HG02588 (cell line): Measurements from ENCODE around the gene PIGZ.
A peak's percentile ranks its signal among the peaks of the same experiment; 100 is the strongest.

ENCODE experiments used
- ATAC-seq: cut with Tn5 transposase; IDR thresholded peaks from one replicate; pipeline ENCODE4 v1.9.1; 2021; ENCODE audit warnings: mild to moderate bottlenecking, moderate library complexity; ENCODE audit not compliant: unreplicated experiment

PIGZ gene

DNA sequence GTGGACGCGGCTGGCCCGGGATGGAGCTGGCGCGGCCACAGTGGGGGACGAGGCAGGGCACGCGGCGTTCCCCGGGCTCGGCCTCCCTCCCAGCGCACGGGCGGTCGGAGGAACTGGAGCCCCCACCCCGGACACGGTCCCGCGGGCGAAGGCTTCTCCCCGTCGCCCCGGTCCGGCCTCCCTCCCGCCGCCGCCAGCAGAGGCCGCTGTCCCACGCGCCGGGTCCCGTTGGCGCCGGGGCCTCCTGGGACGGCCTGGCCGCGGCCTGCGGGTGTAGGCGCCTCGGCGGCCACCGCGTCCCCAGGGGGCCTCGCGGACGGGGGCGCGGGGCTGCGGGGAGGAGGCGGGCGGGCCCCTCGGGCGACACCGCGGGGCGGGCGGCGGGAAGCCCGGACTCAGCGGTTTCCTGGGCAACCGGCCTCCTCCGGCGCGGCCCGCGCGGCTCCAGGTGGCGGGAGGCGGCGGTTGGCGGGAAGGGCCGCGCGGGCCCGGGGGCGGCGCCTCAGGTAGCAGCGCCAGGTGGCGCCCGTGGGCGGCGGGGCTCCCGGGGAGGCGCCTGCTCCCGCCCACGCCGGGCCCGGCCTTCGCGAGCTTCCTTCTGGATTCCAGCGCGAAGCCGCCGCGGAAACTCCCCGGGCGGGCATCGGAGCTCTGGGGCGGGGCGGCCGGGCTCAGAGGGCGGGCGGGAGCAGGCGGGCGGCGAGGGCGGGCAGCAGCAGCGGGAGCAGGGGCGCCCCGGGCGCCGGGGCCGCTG, 34.2 kb upstream of the PIGZ start:
- peak; percentile 78 for ATAC-seq

DNA sequence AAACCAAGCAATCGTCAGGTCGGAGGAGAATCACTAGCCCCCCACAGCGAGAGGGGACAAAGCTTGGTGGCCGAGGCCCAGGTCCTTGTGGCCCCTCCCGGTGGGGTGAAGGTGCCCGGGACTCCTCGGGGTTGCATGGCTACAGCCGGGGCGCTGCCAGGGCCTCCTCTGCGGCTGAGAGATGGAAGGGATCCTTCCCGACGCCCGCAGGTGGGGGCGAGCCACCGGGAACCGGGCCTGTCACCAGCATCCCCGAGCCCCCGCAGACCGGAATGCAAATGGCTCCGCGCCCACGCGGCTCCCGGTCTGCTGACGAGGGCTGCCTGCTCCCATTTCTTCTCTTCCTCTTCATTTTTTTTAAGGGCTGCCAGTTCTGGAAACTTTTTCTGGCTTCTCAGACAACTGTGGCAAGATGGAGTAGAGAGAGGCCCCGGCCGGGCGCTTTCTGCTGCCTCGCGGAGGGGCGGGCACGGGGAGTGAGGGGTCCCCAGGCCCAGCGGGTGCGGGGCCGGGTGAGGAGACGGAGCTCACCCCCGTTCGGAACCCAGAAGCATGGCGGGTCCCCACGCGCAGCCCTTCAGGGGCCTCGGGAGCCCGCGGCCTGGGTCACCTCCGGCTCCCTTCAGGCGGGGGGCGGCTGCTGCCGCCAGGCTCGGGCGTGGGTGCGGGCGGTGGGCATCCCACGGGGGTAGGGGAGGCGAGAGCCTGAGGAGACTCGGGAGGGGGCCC, 33.5 kb upstream of the PIGZ start:
- no peak for ATAC-seq

DNA sequence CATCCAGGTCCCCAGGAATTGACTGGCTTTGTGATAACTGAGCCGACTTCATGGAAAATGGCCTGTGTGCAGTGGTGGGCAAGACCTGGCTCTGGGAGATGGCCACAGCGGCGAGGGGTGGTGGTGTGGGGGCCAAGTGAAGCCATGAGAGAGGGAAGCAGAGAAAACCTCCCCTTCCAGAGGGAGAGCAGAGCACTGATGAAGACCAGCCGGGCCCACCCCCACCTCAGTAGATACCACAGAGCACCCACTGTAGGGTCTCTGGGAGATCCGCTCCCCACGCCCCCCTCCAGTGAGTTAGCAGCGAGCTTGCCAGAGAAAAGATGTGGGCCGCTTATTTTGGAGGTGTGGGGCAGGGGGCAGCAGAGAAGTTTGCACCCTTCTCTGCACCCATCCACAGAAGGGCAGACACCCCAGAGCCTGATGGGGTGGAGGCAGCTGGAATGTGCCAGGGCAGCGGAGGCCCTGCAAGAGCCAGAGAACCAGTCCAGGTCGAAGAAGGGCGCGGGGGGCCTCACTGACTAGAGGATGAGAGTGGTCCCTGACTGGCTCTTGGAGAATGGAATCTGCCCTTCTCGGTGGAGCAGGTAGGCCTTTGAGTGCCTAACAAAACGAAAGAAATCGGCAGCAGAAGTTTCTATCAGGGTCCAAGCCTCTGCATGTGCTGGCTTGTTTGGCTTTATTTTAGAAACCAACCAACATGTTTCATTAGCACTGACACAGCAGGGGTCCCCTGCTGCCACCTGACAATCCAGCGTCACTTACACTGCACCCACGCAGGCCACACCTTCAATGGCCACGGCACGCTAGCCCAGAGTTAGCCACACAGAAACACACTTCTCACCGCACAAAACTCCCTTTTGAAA, 32.7 kb upstream of the PIGZ start:
- no peak for ATAC-seq

GRCh38 chr3:197000211-197000610, 31.6 kb upstream of the PIGZ start:
- no peak for ATAC-seq

DNA sequence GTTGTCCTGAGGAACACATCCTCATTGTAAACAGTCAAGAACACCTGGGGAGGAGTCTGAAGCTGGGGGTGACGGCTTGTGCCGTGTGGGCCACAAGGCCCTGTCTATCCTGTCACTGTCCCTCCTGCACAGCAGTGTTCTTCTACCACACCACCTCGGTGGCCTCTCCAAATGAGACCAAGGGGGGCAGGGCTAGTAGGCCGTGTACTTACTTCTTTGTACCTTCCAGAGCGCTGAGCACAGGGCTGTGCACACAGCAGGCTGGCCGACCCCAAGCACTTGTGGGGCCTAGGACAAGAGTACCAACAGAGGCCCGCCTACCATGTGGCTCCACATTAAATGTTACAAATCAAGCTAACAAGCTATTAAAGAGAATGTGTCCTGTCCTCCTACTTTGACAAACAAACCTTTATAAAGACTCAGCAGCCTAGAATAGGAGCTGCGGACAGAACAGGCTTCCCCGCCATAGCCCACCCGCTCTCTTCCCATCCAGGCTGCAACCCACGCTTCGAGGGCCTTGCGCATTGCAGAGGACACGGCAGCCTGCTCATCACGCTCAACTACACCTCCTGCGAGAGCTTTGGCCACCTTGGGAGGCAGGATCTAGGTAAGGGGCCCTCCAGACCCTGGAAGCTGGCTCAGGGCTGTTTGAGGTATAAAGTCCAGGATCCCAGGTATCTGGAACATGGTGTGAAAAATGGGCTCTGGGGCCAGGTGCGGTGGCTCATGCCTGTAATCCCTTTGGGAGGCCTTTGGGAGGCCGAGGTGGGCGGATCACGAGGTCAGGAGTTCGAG, 30.5 kb upstream of the PIGZ start:
- no peak for ATAC-seq

DNA sequence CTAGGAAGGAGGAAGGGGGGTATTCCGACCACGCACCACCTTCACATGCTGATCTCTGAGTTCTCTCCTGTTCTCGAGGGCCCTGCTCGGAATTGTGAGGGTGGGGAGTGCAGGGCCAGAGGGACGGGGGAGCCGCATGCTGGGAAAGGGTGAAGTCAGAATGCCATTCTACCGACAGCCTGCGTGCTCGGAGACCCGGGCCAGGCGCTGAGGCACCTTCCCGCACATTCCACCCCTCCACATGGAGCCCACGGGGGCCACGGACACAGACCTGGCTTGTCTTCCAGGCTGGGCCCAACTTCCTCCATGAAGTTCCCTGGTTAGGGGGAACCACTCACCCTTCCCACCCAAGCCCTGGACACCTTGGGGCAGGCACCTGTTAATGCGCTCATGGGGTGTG, 28.7 kb upstream of the PIGZ start:
- no peak for ATAC-seq

- no peak for ATAC-seq
Observed at GRCh38 chr3:196996454-196997265, 28.0 kb upstream of the PIGZ start.

- ATAC-seq: no peak
Observed at GRCh38 chr3:196995646-196996355, 27.2 kb upstream of the PIGZ start.

DNA sequence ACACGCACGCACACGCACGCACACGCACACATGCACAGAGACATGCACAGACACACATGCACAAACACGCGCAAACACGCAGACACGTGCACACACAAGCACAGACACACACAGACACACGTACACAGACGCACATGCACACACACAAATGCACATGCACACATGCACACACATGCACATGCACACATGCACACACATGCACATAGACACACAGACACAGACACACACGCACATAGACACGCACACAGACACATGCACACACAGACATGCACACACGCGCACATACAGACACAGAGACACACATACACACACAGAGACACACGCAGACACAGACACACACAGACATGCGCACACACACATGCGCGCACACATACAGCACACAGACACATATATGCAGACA, 26.4 kb upstream of the PIGZ start:
- ATAC-seq: no peak

DNA sequence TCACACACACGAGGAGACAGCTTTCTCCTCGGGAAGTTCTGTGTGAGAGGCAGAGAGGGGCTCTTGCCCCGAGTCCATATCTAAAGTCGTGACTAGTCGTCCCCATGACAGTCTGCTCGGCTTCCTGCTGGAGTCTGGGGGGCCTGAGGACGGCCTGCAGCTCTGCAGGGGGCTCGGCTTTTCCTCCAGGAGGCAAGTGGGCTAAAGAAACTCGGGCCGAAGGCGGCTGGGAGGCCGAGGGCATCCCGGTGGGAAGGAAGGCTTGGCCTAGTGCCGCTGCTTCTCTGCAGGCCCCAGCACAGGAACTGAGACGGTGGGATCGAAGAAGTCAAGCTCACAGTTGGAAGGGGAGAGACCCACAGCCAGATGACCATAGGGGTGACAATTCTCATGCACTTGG, 25.4 kb upstream of the PIGZ start:
- ATAC-seq: no peak

GRCh38 chr3:196992461-196993065, 23.9 kb upstream of the PIGZ start:
- ATAC-seq: no peak

DNA sequence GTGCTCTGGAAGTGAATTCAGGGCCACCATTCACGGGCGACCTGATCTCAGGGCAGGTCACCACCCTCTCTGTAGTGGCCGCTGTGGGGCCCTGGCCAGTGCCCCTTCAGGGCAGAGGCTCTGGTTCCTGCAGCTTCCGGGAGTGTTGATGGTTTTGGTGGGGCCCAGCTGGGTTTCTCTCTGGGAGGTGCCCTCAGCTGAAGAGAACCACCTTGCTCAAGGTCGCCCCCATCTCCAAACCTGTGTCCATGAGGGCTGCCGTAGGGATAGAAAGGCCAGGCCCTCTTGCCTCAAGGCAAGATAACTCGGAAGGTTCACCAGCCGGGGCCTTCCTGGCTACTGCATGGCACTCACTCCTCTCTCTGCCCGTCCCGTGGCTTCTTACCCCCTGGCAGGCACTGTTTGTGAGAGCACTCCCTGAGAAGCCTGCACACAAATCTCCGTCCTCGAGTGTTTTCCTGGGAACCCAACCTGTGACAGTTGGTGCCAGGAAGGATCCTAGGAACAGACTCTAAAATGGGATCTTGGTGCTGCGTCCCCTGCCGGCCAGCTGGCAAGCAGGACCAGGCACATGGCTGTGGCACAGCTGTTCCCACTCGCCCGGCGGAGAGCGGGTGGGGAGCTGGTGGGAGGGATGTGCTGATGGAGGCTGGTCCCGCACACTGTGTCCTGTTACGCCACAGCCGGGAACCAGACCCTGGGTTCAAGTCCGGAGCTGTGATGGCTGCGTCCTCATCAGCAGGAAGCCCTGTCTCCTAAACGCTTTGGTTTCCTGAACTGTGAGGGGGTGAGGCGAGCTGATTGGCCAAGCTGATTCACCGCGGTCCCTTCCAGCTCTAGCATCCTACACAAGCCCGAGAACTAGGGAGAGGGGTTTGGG, 23.2 kb upstream of the PIGZ start:
- ATAC-seq: no peak

DNA sequence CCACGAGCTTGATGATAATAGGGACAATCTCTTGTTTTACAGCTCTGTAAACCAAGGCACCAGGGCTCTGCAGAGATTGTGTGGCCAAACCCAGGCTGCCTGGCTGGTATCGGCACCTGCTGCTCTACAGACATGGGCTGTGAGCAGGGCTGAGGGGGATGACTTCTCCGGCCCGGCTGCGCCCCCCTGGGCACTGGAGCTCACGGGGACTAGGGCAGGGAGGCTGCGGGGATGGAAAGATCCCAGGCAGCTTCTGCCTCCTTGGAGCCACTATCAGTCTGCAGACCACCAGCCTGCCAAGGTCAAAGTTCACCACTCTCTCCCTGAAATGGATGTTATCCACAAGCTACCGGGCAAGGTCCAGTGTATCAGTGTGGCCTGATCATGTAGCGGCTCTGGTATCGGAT, 22.0 kb upstream of the PIGZ start:
- no peak for ATAC-seq

- ATAC-seq: no peak
Observed at GRCh38 chr3:196989721-196990262, 21.2 kb upstream of the PIGZ start.

DNA sequence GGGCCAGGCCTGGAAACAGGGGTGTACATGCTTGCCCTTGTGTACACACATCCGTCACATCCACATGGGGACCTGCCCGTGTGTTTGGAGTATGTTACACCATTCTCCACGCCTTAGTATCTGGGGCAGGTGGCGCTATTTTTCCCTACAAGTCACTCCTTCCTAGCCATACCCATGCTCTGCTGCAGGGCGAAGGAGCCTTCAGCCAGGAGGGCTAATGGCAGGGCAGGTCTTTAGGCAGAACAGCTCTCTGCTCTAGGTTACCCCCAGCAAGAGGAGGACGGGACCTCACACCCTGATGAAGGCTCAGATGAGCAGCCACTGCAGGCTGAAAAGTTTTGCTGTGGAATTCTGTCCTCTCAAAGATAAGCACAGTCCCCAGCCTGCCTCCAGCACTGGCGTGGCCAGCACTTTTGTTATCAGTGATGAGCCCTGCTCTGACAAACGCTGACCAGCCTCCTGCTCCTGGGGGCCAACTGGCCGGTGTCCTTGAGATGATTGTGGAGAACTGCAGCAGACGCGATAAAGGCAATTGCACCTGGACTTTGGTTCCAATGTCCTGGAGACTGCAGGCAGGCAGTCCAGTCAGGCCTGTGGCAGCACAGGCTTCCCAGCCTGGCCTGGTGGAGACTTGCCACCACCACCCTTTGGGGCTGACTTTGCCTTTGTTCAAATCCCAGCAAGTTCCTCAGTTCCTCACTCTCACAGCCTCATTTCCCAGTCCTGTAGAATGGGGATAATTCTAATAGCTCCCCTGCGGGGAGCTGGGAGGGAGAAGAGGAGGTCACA, 19.8 kb upstream of the PIGZ start:
- ATAC-seq: no peak

DNA sequence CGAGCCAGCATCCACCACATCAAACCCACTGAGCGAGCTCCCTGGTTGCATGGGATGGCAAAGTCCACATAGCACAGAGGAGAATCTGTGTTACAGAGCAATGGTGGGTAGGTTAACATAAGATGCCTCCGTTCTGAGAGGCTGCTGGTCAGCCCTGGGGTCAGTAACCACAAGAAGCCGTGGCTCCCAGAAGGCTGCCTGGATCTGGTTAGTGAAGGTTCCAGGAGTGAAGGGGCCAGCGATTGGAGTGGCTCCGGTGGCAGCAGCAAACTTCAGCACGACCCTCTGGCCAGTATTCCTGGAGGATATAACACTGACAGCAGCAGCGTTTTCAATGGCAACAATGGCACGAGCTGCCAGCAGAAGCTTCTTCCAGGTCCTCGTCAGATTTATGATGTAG, 18.4 kb upstream of the PIGZ start:
- ATAC-seq: no peak
